ENCODE measurements around the gene ZNF584.
A peak's percentile ranks its signal among the peaks of the same experiment; 100 is the strongest.

ZNF584 gene

GRCh38 chr19:58385891-58386575 lies 22.4 kb upstream of the ZNF584 start:
- DNase-seq (ENCODE audit: low read depth): no peak

- DNase-seq (ENCODE audit: low read depth): peak; percentile 99
These were observed 21.7 kb upstream of the ZNF584 start, which contains the start of gene RPS5 for GRCh38 chr19:58386576-58387337. TSS of gene RPS5 (plus strand) at chr19:58387269. CDS start at chr19:58388138, 869 bp downstream.

- DNase-seq (ENCODE audit: low read depth): no peak
These were observed 20.9 kb upstream of the ZNF584 start for GRCh38 chr19:58387338-58388174.

DNA sequence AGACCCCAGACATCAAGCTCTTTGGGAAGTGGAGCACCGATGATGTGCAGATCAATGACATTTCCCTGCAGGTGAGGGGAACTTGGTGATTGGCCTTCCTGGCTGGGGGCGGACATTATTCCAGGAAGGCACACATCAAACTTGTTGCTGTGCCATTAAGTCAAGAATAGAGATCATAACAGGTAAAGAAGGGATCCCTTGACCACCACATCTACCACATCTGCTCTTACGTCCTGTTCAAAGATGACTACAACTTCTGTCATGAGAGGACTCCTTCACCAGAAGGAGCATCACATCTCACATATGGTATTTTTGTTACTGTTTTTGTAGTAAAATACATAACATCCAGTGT lies 20.3 kb upstream of the ZNF584 start:
- no peak for DNase-seq (ENCODE audit: low read depth)

- no peak for DNase-seq (ENCODE audit: low read depth)
These were observed 15.3 kb upstream of the ZNF584 start for GRCh38 chr19:58392945-58393724.

- no peak for DNase-seq (ENCODE audit: low read depth)
These were observed 14.8 kb upstream of the ZNF584 start for GRCh38 chr19:58393725-58394033.

GRCh38 chr19:58394821-58395219 lies 13.6 kb upstream of the ZNF584 start:
- DNase-seq (ENCODE audit: low read depth): no peak

GRCh38 chr19:58395220-58395978 lies 13.1 kb upstream of the ZNF584 start, which contains the start of gene RNF225:
TSS of gene RNF225 (plus strand) at chr19:58395656. CDS start at chr19:58396090, 434 bp downstream.
- no peak for DNase-seq (ENCODE audit: low read depth)

DNA sequence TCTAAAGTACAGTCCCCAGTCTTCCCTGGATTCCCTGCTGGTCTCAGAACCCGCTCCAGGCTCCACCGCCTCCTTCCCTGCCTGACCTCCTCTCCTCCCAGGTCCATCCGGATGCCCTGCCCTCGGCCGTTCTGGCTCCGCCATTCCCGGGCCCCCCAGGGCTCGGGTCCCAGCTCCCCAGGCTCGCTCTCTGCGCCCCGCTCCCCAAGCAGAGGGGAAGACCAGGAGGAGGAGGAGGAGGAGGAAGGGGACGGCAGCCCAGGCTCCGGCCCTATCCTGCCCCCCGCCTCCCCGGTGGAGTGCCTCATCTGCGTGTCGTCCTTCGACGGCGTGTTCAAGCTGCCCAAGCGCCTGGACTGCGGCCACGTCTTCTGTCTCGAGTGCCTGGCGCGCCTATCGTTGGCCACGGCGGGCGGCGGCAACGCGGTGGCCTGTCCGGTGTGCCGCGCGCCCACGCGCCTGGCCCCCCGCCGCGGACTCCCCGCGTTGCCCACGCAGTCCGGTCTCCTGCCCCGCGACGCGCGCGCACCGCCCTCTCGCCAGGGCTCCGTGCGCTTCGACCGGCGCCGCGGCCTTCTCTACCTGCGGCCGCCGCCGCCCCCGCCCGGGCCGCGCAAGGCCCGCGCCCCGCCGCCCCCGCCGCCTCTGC lies 12.3 kb upstream of the ZNF584 start:
- DNase-seq (ENCODE audit: low read depth): no peak

GRCh38 chr19:58396691-58397532 lies 11.5 kb upstream of the ZNF584 start:
- DNase-seq (ENCODE audit: low read depth): no peak

DNA sequence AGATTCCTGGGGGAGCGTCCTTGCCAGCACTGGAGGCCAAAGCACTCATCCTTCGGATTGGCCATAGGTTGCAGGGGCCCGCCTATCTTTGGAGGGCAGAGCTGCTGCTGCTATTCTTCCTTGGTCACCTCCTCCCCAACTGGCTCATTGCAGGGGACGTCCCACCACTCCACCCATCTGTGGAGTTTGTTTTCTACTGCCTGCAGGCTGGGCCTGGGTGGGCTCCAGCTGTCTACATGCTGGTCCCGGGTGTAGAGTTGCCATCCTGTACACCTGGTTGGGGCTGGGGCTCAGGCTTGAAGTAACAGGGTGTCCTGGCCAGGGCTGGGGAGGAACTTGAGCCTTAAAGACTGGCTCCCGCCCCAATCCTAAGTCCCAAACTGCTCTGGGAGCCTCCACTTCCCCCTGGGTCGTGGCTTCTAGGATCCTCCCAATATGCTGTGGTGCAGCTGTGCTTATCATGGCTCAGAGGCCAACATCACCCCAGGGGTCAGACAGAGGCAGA lies 10.9 kb upstream of the ZNF584 start:
- no peak for DNase-seq (ENCODE audit: low read depth)

DNA sequence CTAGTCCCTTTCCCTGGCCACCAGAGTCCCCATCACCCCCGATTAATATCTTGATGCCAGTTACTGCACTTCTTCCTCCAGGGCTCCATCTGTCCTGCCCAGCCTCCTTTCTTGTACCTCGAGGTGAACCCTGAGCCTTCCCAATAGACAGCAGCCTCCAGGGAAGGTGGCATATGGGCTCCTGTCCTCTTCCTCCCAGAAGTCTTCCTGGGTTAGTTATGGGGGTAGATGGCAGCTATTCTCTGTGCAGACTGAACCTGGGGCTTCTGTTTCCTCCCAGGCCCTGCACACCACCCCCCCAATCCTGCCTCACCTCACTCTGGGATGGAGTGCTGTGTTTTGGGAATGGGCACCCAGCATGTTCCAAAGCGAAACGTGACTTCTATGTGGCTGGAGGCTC lies 10.4 kb upstream of the ZNF584 start:
- no peak for DNase-seq (ENCODE audit: low read depth)

DNA sequence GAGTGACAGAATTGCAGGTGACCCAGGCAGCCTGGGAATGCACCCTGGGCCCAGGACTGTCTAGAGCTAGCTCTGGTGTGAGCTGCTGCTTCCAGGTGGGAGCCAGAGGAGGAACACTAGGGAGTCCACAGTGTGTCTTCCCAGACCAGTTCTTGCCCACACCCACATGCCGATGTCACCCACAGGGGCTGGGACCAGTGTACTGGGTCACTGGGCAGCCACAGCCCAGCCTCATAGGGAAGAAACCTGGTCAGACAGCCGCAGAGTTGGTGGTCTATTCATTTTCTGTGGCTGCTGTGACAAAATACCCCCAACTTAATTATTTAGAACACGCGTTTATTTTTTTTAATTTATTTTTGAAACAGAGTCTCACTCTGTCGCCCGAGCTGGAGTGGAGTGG lies 9.9 kb upstream of the ZNF584 start:
- DNase-seq (ENCODE audit: low read depth): no peak

- DNase-seq (ENCODE audit: low read depth): no peak
These were observed 8.5 kb upstream of the ZNF584 start for GRCh38 chr19:58399903-58400302.

- DNase-seq (ENCODE audit: low read depth): peak; percentile 40
These were observed 8.0 kb upstream of the ZNF584 start for GRCh38 chr19:58400316-58400915.

DNA sequence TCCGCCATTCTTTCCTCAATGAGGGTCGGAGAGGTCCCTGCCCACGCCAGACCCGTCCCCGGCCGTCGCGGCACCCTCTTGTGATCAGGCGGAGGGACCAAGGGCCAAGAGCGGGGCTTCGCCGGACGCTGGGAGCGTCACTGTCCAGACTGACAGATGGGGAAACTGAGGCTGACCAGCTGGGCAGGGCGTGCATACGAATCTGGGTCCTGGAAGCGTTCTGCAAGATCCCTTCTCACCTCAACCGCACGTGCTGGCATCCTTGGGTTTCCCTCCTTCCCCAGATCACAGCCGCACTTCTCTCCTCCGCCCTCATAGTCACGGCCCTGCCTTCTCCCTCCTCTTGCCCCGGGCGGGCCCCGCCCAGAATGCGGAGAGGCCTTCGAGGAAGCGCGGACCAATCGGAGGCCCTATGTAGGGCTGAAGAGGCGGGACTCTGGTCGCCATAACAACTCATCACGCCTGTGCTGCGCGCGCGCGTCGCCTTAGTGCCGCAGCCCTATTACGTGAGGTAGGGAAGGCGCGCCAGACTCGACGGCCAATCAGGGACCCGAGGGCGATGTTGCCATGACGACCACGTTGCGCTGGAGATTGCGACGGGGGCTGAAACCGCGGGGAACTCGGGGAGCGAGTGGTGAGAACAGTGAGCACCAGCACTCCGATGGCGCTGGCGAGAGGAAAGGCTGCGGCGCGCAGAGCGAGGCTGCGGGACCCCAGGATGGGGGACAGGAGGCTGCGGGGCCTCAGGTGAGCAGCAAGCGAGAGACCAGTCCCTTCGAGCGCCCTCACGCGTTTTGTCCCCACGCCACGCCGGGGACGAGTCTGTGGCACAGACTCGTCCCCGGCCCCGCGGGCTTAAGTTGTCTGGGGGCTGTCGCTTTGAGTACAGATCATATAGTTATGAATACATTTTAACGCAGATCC lies 7.3 kb upstream of the ZNF584 start:
- DNase-seq (ENCODE audit: low read depth): peak; percentile 100

DNA sequence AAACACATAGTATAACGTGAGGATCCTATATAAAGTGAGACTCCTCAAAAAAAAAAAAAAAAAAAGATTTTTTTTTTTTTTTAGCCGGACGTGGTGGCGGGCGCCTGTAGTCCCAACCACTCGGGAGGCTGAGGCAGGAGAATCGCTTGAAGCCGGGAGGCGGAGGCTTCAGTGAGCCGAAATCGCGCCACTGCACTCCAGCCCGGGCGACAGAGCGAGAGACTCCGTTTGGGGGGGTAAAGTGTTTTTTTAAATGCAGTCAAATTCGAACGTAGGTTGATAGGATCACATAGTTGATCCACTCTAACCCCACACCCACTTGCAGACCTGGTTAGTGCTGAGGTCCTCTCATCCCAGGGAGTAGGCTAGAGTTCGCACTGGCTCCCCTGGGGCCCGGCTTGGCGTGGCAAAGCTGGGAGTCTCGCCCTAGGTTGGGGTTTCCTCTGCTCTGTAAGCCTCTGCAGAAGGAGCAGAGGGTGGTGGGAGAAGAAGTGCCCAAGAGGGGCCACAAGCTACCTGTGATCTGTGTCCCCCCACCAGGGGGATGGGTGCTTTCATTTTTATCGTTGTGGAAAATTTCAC lies 6.5 kb upstream of the ZNF584 start:
- no peak for DNase-seq (ENCODE audit: low read depth)
